ENCODE results near the gene CPNE7. TPM values are rescaled to one million over a fixed set of nuclear protein-coding genes. Genes with fewer than 3 reads are reported as not detected.
A peak's percentile ranks its signal among the peaks of the same experiment; 100 is the strongest.

The CPNE7 gene
- total and polyA plus RNA-seq, 9 of the 15 experiments (the other 6 are each of a cell fraction or from before 2014, with no cell fraction given): 0.30 to 73.4 (median 32.7) TPM

DNA sequence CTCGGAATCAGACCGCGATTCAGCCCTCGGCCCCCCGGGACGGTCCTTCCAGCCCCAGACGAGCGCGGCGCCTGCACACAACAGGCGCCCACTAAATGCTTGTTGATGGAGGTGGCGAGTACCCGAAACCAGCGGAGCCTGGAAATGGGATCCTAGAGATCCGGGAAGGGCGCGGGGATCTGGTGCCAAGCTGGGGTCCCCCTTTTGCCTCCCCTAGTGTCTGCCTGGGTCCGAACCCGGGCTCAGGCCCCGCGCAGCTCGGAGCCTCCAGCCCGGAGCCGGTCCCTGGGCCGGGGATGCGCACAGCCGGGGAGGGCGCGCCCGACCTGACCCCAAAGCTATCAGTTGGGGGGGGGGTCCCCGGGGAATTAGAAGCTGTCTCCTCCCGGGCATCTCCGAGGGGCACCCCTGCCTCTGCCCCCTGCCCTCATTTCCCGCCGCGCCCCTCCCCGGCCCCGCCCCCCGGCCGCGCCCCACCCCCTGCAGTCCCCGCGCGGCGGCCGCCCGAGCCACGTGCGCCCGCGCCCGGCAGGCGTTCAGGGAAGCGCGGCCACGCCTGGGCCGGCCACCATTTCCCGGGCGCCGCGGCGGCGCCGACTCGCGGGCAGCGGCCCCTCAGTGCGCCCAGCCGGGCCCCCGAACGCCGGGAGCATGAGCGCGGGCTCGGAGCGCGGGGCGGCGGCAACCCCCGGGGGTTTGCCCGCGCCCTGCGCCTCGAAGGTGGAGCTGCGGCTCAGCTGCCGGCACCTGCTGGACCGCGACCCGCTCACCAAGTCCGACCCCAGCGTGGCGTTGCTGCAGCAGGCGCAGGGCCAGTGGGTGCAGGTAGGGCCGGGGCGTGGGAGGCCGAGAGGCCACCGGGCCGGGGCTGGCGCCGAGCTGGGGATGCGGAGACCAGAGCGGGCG lies at the start of gene CPNE7 (continued):
- TF ChIP-seq, protein P1, sequence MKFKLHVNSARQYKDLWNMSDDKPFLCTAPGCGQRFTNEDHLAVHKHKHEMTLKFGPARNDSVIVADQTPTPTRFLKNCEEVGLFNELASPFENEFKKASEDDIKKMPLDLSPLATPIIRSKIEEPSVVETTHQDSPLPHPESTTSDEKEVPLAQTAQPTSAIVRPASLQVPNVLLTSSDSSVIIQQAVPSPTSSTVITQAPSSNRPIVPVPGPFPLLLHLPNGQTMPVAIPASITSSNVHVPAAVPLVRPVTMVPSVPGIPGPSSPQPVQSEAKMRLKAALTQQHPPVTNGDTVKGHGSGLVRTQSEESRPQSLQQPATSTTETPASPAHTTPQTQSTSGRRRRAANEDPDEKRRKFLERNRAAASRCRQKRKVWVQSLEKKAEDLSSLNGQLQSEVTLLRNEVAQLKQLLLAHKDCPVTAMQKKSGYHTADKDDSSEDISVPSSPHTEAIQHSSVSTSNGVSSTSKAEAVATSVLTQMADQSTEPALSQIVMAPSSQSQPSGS (CRISPR knock-in tag; IDR thresholded peaks at IDR 0.05): no peak
- TF ChIP-seq ZKSCAN8 (CRISPR knock-in tag; IDR thresholded peaks at IDR 0.05) (peak; percentile 99), U2AF2 (optimal IDR thresholded peaks at IDR 0.05; ENCODE audit: low read depth, low read length) (no peak), GABPB1 (CRISPR knock-in tag; IDR thresholded peaks at IDR 0.05) (peak; percentile 22; the same call in 1 of the 2 replicates), KDM2B (CRISPR knock-in tag; IDR thresholded peaks at IDR 0.05) (0 out of 2 replicates have a peak, but pooled peaks have one; percentile 53), ARID4B (CRISPR knock-in tag; IDR thresholded peaks at IDR 0.05) (0 out of 2 replicates have a peak, but pooled peaks have one; percentile 13), POLR2G (IDR thresholded peaks at IDR 0.05; ENCODE audit: low read depth, low read length) (peak; percentile 74), ZBTB7A (IDR thresholded peaks at IDR 0.05; ENCODE audit: borderline replicate concordance, control insufficient read depth, low read depth, low read length) (peak; percentile 14; the same call in 1 of the 2 replicates), MYC (IDR thresholded peaks at IDR 0.05; ENCODE audit: low read depth, low read length) (peak; percentile 78), MYC (CRISPR knock-in tag; IDR thresholded peaks at IDR 0.05; ENCODE audit: borderline replicate concordance, low read depth) (no peak), ZNF3 (CRISPR knock-in tag; IDR thresholded peaks at IDR 0.05) (no peak), KDM5B (IDR thresholded peaks at IDR 0.05; ENCODE audit: insufficient replicate concordance, low read depth, low read length) (peak; percentile 5), ZBTB1 (CRISPR knock-in tag; IDR thresholded peaks at IDR 0.05; ENCODE audit: borderline replicate concordance, low read depth) (no peak), L3MBTL2 (IDR thresholded peaks at IDR 0.05) (peak; percentile 76), PCBP2 (IDR thresholded peaks at IDR 0.05; ENCODE audit: low read depth, low read length, poor library complexity, severe bottlenecking) (no peak)
- TF ChIP-seq, protein P2, sequence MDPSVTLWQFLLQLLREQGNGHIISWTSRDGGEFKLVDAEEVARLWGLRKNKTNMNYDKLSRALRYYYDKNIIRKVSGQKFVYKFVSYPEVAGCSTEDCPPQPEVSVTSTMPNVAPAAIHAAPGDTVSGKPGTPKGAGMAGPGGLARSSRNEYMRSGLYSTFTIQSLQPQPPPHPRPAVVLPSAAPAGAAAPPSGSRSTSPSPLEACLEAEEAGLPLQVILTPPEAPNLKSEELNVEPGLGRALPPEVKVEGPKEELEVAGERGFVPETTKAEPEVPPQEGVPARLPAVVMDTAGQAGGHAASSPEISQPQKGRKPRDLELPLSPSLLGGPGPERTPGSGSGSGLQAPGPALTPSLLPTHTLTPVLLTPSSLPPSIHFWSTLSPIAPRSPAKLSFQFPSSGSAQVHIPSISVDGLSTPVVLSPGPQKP (CRISPR knock-in tag; IDR thresholded peaks at IDR 0.05): no peak
- TF ChIP-seq, protein P3, sequence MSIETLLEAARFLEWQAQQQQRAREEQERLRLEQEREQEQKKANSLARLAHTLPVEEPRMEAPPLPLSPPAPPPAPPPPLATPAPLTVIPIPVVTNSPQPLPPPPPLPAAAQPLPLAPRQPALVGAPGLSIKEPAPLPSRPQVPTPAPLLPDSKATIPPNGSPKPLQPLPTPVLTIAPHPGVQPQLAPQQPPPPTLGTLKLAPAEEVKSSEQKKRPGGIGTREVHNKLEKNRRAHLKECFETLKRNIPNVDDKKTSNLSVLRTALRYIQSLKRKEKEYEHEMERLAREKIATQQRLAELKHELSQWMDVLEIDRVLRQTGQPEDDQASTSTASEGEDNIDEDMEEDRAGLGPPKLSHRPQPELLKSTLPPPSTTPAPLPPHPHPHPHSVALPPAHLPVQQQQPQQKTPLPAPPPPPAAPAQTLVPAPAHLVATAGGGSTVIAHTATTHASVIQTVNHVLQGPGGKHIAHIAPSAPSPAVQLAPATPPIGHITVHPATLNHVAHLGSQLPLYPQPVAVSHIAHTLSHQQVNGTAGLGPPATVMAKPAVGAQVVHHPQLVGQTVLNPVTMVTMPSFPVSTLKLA (conservative IDR thresholded peaks at IDR 0.05): peak in 1 of 2 experiments; percentile 2; a peak in 1 of 4 replicates

All from K562 (cell line).